Type B pancreatic cell (in vitro differentiated cells): ENCODE results near the gene CDK13. TPM values are rescaled to one million over a fixed set of nuclear protein-coding genes. Genes with fewer than 3 reads are reported as not detected.

Experiments used
- DNase-seq: peaks from one replicate; pipeline ENCODE4 v3.0.0; 2021; ENCODE audit warnings: mixed read lengths; ENCODE audit not compliant: unreplicated experiment; ENCODE audit errors: extremely low spot score
- H3K27ac Mint-ChIP-seq: 2 replicates; pipeline ENCODE4 v1.8.0; 2021; ENCODE audit warnings: mild to moderate bottlenecking, mixed read lengths
- H3K27me3 Mint-ChIP-seq: 2 replicates; pipeline ENCODE4 v1.8.0; 2021; ENCODE audit warnings: mixed read lengths
- H3K36me3 Mint-ChIP-seq: 2 replicates; pipeline ENCODE4 v1.8.0; 2021; ENCODE audit warnings: mixed read lengths
- H3K4me1 Mint-ChIP-seq: one replicate; pipeline ENCODE4 v1.8.0; 2021; ENCODE audit warnings: mixed read lengths; ENCODE audit not compliant: unreplicated experiment
- H3K4me3 Mint-ChIP-seq: 2 replicates; pipeline ENCODE4 v1.8.0; 2021; ENCODE audit warnings: mild to moderate bottlenecking, mixed read lengths
- H3K9me3 Mint-ChIP-seq: 2 replicates; pipeline ENCODE4 v1.8.0; 2021; ENCODE audit warnings: mixed read lengths
- total RNA-seq: library from RNA; stranded (reverse); gene quantifications from 2 replicates; pipeline ENCODE4 v1.2.1, GENCODE V29; 2021; ENCODE audit warnings: low replicate concordance
- TF ChIP-seq, protein P1 (sequence below): fragments of 200-600 bp; sonication (generic); conservative IDR thresholded peaks from 2 replicates; pipeline ENCODE4 v1.5.0; 2021; ENCODE audit warnings: antibody characterized with exemption, mild to moderate bottlenecking

The CDK13 gene
- total RNA-seq, 1 donor from 2014 or later, result 57.6 TPM

DNA sequence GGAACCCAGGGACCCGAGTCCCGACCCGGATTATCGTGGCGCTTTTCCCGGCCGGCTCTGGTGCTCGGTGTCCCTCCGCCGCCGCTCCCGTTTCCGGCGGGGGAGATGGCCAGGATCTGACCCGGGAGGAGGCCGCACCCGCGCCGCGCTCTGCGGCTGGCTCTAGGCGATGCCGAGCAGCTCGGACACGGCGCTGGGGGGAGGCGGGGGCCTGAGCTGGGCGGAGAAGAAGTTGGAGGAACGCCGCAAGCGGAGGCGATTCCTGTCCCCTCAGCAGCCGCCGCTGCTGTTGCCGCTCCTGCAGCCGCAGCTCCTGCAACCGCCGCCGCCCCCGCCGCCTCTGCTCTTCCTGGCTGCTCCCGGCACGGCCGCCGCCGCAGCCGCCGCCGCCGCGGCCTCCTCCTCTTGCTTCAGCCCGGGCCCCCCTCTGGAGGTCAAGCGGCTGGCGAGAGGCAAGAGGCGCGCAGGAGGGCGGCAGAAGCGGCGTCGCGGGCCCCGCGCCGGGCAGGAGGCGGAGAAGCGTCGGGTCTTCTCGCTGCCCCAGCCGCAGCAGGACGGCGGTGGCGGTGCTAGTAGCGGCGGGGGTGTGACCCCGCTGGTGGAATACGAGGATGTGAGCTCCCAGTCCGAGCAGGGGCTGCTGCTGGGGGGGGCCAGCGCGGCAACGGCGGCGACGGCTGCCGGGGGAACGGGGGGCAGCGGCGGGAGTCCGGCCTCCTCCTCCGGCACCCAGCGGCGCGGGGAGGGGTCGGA is 593 bp downstream of the CDK13 start:
- no peaks in the 10 kb centered on the region for H3K9me3 Mint-ChIP-seq
- TF ChIP-seq, protein P1, sequence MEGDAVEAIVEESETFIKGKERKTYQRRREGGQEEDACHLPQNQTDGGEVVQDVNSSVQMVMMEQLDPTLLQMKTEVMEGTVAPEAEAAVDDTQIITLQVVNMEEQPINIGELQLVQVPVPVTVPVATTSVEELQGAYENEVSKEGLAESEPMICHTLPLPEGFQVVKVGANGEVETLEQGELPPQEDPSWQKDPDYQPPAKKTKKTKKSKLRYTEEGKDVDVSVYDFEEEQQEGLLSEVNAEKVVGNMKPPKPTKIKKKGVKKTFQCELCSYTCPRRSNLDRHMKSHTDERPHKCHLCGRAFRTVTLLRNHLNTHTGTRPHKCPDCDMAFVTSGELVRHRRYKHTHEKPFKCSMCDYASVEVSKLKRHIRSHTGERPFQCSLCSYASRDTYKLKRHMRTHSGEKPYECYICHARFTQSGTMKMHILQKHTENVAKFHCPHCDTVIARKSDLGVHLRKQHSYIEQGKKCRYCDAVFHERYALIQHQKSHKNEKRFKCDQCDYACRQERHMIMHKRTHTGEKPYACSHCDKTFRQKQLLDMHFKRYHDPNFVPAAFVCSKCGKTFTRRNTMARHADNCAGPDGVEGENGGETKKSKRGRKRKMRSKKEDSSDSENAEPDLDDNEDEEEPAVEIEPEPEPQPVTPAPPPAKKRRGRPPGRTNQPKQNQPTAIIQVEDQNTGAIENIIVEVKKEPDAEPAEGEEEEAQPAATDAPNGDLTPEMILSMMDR, result no peak

DNA sequence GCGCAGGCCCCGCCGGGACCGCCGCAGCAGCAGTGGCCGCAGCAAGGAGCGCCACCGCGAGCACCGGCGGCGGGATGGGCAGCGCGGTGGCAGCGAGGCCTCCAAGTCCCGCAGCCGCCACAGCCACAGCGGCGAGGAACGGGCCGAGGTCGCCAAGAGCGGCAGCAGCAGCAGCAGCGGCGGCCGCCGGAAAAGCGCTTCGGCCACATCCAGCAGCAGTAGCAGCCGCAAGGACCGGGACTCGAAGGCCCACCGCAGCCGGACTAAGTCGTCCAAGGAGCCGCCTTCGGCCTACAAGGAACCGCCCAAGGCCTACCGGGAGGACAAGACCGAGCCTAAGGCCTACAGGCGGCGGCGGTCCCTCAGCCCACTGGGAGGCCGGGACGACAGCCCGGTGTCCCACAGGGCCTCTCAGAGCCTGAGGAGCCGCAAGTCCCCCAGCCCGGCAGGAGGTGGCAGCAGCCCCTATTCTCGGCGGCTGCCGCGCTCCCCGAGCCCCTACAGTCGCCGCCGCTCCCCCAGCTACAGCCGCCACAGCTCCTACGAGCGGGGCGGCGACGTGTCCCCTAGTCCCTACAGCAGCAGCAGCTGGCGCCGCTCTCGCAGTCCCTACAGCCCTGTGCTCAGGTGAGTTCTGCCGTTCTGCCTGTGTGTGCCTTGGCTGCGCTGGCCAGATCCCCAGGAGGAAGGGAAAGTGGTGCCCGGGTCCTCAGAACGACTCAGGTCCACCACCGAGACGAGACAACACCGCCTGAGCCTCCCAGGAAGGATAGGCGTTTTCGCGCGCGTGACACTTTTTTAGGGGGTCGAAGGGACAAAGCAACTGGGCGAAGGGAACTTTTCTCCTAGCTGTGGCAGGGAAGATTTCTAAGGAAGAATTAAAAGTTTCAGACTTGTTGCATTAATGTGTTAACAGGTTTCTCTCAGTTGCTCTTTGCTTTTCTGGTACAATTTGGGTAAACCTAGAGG is 1.5 kb downstream of the CDK13 start:
- peak; percentile 75 for DNase-seq
- Mint-ChIP-seq H3K4me3 (peak overlapping the region; percentile 95), H3K9me3 (no peaks in the 10 kb centered on the region), H3K4me1 (peaks cover 32% of the 10 kb centered on the region), H3K27me3 (no peaks in the 10 kb centered on the region), H3K27ac (peak overlapping the region; percentile 91), H3K36me3 (peaks cover 16% of the 10 kb centered on the region)
- TF ChIP-seq, protein P1, result peak; percentile 63

More for the DNA sequence above, 593 bp downstream of the CDK13 start:
- H3K4me3 Mint-ChIP-seq, result peak overlapping the region; percentile 98
- peaks cover 16% of the 10 kb centered on the region for H3K36me3 Mint-ChIP-seq
- DNase-seq, result peak; percentile 73
- H3K27me3 Mint-ChIP-seq, result no peaks in the 10 kb centered on the region
- peaks cover 32% of the 10 kb centered on the region for H3K4me1 Mint-ChIP-seq
- peak overlapping the region; percentile 99 for H3K27ac Mint-ChIP-seq

DNA sequence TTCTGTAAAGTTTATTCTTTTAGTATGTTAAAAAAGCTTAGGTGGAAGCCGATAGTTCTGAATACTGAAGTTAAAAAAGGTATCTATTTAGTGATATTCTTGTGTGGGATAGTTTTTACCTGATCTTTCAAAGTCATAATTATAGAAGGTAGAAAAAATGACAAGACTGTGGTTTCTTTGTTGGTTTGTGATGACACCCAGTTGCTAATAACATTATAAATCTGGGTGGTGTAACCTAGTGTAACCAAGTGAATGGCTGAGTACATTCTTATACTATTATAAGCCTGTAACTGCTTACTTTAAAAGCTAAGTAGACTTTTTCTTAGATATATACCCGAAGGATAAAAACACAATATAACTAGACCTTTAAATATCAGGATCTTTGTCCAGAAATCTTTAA is 2.3 kb downstream of the CDK13 start:
- Mint-ChIP-seq H3K4me3 (peak overlapping the region; percentile 95), H3K4me1 (peaks cover 37% of the 10 kb centered on the region), H3K9me3 (no peaks in the 10 kb centered on the region), H3K36me3 (peaks cover 16% of the 10 kb centered on the region), H3K27me3 (no peaks in the 10 kb centered on the region), H3K27ac (peak overlapping the region; percentile 91)
- TF ChIP-seq, protein P1, result no peak
- DNase-seq, result no peak

DNA sequence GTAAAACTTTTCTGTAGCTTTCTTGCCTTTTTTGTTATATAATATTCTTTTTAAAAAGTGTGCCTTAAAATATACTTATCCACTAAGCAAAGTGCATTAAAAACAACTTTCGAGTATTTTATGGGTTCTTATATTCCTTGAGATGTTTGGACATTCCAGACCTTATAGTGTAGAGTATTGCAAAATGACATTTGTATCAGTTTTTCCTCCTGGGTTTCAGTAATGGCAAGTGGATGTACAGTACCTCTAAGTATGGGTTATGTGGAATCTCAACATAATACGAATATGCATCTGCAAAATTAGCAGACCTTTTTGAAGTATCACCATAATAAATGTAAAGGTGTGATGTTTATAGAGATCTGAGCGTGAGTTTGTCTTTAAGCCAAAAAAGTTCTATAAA is 2.7 kb downstream of the CDK13 start:
- H3K4me1 Mint-ChIP-seq, result peaks cover 39% of the 10 kb centered on the region
- no peaks in the 10 kb centered on the region for H3K9me3 Mint-ChIP-seq
- no peaks in the 10 kb centered on the region for H3K27me3 Mint-ChIP-seq
- peak overlapping the region; percentile 95 for H3K4me3 Mint-ChIP-seq
- H3K27ac Mint-ChIP-seq, result peak overlapping the region; percentile 63
- TF ChIP-seq, protein P1, result no peak
- no peak for DNase-seq
- peaks cover 16% of the 10 kb centered on the region for H3K36me3 Mint-ChIP-seq

DNA sequence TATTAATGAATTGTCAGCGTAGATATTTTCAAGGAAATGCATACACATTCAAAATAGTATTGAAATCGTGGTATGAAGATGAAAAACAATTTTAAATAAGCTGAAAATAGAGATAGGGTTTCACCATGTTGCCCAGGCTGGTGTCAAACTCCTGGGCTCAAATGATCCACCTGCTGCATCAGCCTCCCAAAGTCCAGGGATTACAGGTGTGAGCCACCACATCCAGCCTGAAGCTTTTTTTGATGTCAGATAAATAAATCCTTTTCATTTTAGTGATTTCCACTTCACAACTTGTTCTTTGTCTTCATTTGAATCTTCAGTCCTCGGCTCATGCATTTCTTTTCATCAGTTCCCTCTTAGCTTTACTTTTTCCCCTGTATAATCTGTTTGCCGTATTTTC is 4.6 kb downstream of the CDK13 start:
- TF ChIP-seq, protein P1, result no peak
- H3K4me3 Mint-ChIP-seq, result peak overlapping the region; percentile 54
- no peak for DNase-seq
- no peak overlapping the region for H3K27ac Mint-ChIP-seq
- H3K4me1 Mint-ChIP-seq, result peaks cover 26% of the 10 kb centered on the region
- H3K27me3 Mint-ChIP-seq, result no peaks in the 10 kb centered on the region
- peaks cover 16% of the 10 kb centered on the region for H3K36me3 Mint-ChIP-seq
- H3K9me3 Mint-ChIP-seq, result no peaks in the 10 kb centered on the region
